ENCODE measurements around the gene ESYT2. TPM values are rescaled to one million over a fixed set of nuclear protein-coding genes. Genes with fewer than 3 reads are reported as not detected.

ESYT2 gene
- total RNA-seq, 2 donors from 2014 or later: 54.4 to 73.3 TPM

DNA sequence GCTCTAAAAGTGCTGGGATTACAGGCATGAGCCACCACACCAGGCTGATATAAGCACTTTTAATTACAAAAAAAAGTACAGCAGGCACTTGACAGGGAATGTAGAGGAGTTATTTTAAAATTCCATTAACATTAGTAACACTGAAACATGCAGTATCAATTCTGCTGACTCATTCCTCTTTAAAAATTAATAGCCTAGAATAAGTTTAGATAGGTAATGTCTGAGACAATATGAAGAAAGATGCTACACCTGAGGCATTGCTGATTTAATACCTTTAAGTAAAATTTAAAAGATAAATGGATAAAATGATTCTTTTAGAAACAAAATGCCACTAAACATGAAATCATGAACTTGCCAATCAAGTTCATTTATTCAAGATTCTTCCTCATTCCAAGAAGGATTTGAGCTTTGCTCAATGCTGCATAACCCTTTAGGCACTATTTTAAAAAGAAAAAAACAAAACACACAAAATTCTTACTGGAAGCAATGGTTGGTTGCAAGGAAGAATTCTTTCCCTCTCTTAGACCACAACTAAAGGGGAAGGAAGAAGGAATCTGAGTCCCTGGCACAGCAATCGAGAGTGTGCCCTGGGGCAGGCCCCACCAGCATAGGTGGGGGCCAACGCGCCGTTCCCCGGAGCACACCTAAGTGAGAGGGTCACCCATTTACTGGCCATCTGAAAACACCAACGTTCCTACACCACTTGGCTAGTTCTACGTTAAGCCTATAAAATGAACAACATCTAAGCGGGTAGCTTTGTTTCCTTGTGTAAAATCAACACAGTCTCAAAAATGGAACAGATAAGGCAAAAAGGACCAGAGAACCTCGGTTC, 26.6 kb downstream of the ESYT2 start:
- Mint-ChIP-seq H3K27ac (peak overlapping the region; percentile 81), H3K36me3 (peaks cover 6 to 28% of the 10 kb centered on the region in 2 donors), H3K9me3 (no peaks in the 10 kb centered on the region)
- no peak for DNase-seq (ENCODE audit: low spot score in 2 of 2)
- ATAC-seq: no peak

DNA sequence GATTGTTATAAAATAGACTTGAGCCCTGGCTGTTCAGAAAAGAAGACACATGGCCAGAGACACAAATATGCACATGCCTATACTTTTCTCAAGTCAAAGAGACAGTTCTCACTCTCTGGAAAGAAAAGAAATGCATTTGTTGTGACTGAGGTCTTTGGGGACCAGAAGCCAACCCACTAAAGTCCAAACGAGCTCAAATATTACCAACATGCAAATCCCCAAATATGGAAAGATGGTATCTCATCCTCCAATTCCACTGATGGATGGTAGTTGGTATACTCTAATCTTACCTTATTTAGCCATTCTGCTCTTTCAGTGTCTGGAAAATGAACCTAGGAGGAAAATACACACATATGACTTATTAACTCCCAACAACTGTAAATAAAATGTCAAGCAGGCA, 30.6 kb downstream of the ESYT2 start:
- Mint-ChIP-seq H3K36me3 (peaks cover 6 to 11% of the 10 kb centered on the region in 2 donors), H3K27ac (no peak overlapping the region), H3K9me3 (no peaks in the 10 kb centered on the region)
- DNase-seq (ENCODE audit: low spot score in 2 of 2) (no peak), ATAC-seq (no peak)

DNA sequence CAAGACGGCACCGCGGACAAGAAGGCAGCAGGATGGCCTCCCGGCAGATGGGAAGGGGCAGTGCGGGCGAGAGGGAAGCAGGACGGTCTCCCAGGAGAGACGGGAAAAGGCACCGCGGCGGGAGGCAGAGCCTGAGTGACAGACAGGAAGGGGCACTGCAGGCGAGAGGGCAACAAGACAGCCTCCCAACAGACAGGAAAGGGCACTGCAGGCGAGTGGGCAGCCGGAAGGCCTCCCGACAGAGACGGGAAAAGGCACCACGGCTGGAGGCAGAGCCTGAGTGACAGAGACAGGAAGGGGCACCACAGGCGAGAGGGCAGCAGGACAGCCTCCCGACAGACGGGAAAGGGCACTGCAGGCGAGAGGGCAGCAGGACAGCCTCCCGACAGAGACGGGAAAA, 32.6 kb downstream of the ESYT2 start:
- Mint-ChIP-seq H3K9me3 (no peaks in the 10 kb centered on the region), H3K36me3 (peaks cover 6 to 11% of the 10 kb centered on the region in 2 donors), H3K27ac (peak overlapping the region; percentile 21 to 77)
- DNase-seq (ENCODE audit: low spot score in 2 of 2) (no peak), ATAC-seq (no peak)

- Mint-ChIP-seq H3K9me3 (no peaks in the 10 kb centered on the region), H3K36me3 (peaks cover 11 to 14% of the 10 kb centered on the region in 2 donors), H3K27ac (peak overlapping the region in 1 of 2 donors; percentile 22)
- ATAC-seq (no peak), DNase-seq (ENCODE audit: low spot score in 2 of 2) (no peak)
These were observed 34.0 kb downstream of the ESYT2 start for GRCh38 chr7:158795272-158795671.

DNA sequence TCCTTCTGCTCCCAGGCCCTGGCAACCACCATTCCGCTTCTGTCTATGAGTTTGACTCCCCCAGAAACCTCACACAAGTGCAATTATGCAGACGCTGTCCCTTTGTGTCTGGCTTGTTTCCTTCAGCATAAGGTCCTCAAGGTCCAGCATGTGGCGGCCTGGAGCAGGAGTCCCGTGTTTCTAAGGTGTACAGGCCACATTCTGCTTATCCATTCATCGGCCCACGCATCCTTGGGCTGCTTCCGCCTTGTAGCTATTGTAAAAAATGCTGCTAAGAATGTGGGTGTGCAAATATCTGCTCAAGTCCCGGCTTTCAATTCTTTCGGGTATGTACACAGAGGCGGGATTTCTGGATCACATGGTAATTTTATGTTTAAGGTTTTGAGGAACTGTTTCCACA, 38.2 kb downstream of the ESYT2 start:
- no peak for DNase-seq (ENCODE audit: low spot score in 2 of 2)
- Mint-ChIP-seq H3K27ac (peak overlapping the region in 1 of 2 donors; percentile 82), H3K36me3 (peaks cover 6 to 15% of the 10 kb centered on the region in 2 donors), H3K9me3 (no peaks in the 10 kb centered on the region)
- ATAC-seq: no peak

- Mint-ChIP-seq H3K9me3 (no peaks in the 10 kb centered on the region), H3K27ac (no peak overlapping the region), H3K36me3 (peaks cover 6 to 15% of the 10 kb centered on the region in 2 donors)
- DNase-seq (ENCODE audit: low spot score in 2 of 2) (no peak), ATAC-seq (no peak)
These were observed 39.5 kb downstream of the ESYT2 start for GRCh38 chr7:158789842-158790241.

DNA sequence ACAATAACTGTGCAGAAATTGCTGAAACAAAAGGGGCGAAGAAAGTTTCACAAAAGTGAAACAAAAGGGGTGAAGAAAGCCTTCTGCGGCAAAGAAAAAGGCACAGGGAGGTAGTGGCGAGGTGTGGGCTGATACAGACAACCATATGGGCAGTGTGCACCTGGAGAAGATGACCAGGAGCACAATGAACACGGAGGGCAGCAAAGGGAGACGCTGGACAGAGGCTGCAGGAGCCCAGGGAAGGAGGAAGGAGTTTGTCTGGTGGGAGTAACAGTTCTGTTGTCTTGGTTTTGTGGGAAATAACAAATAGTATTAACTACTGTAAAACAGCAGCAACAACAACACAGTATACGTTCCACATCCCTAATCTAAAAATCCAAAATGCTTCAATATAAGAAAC, 42.4 kb downstream of the ESYT2 start:
- H3K36me3 Mint-ChIP-seq: peaks cover 0 to 15% of the 10 kb centered on the region in 2 donors
- H3K27ac Mint-ChIP-seq: peak overlapping the region in 1 of 2 donors; percentile 6
- ATAC-seq: no peak
- DNase-seq (ENCODE audit: low spot score in 2 of 2): no peak
- no peaks in the 10 kb centered on the region for H3K9me3 Mint-ChIP-seq

DNA sequence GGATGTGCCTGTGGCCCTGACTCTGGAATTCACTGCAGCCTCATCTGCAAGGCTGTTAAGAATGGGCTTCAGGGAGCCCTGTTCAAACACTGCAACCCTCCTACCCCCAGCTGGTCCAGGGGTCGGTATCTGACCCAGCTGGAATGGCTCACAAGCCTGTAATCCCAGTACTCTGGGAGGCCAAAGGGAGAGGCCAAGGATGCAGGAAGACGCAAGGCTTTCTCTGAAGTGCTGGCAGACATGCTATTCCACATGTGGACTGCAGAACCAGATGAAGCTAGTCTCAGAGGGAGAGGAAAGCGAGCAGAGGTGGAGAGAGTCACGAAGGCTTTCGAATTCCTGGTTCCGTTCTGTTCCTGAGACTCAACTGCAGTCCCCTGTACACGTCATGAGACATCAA, 45.0 kb downstream of the ESYT2 start:
- DNase-seq (ENCODE audit: low spot score in 2 of 2) (no peak), ATAC-seq (peak; percentile 25 to 26)
- no peak overlapping the region for H3K27ac Mint-ChIP-seq
- H3K36me3 Mint-ChIP-seq: peaks cover 0 to under 1% of the 10 kb centered on the region in 2 donors
- H3K9me3 Mint-ChIP-seq: no peaks in the 10 kb centered on the region

DNA sequence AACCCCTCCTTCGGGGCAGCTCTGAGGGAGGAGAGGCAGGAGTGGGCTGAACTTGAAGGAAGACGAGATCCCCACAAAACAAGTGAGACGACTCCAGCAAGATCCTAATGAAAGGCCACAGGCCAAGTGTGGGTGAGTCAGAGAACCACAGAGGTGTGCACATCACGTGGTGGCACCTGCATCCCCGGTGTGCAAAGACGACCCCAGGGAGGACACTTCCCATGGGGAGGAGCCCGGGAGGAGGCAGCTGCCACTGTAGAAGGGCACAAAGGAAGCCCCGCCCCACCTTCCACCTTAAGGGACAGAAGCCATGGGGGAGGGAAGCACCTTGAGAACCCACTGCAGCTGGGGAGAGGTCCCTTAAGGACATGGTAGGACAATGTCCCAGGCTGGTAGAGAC, 45.7 kb downstream of the ESYT2 start:
- peak; percentile 49 to 53 for ATAC-seq
- Mint-ChIP-seq H3K9me3 (no peaks in the 10 kb centered on the region), H3K36me3 (peaks cover 0 to 5% of the 10 kb centered on the region in 2 donors), H3K27ac (no peak overlapping the region)
- no peak for DNase-seq (ENCODE audit: low spot score in 2 of 2)

GRCh38 chr7:158782761-158783401, 46.4 kb downstream of the ESYT2 start:
- Mint-ChIP-seq H3K36me3 (peaks cover 0 to 7% of the 10 kb centered on the region in 2 donors), H3K27ac (no peak overlapping the region), H3K9me3 (no peaks in the 10 kb centered on the region)
- ATAC-seq (peak in 1 of 2 donors; percentile 36), DNase-seq (ENCODE audit: low spot score in 2 of 2) (no peak)

- Mint-ChIP-seq H3K36me3 (peaks cover 6 to 15% of the 10 kb centered on the region in 2 donors), H3K27ac (no peak overlapping the region), H3K9me3 (peaks cover 0 to 5% of the 10 kb centered on the region in 2 donors)
- DNase-seq (ENCODE audit: low spot score in 2 of 2): no peak
- ATAC-seq: no peak
These were observed 47.2 kb downstream of the ESYT2 start for GRCh38 chr7:158781974-158782664.

DNA sequence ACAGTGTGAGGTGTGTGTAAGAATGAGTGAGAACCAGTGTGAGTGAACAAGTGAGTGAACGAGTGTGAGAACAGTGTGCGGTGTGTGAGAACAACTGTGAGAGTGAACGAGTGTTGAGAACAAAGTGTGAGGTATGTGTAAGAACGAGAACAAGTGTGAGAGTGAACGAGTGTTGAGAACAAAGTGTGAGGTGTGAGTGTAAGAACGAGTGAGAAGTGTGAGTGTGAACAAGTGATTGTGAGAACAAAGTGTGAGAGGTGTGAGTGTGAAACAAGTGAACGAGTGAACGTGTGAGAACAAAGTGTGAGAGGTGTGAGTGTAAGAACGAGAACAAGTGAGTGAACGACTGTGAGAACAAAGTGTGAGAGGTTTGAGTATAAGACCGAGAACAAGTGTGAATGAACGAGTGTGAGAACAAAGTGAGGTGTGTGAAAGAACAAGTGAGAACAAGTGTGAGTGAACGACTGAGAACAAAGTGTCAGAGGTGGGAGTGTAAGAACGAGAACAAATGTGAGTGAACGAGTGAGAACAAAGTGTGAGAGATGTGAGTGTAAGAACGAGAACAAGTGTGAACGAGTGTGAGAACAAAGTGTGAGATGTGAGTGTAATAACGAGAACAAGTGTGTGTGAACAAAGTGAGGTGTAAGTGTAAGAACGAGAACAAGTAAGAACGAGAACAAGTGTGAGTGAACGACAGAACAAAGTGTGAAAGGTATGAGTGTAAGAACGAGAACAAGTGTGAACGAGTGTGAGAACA, 47.9 kb downstream of the ESYT2 start:
- no peak overlapping the region for H3K27ac Mint-ChIP-seq
- peaks cover 6 to 19% of the 10 kb centered on the region in 2 donors for H3K36me3 Mint-ChIP-seq
- DNase-seq (ENCODE audit: low spot score in 2 of 2) (no peak), ATAC-seq (no peak)
- peaks cover 0 to 5% of the 10 kb centered on the region in 2 donors for H3K9me3 Mint-ChIP-seq

DNA sequence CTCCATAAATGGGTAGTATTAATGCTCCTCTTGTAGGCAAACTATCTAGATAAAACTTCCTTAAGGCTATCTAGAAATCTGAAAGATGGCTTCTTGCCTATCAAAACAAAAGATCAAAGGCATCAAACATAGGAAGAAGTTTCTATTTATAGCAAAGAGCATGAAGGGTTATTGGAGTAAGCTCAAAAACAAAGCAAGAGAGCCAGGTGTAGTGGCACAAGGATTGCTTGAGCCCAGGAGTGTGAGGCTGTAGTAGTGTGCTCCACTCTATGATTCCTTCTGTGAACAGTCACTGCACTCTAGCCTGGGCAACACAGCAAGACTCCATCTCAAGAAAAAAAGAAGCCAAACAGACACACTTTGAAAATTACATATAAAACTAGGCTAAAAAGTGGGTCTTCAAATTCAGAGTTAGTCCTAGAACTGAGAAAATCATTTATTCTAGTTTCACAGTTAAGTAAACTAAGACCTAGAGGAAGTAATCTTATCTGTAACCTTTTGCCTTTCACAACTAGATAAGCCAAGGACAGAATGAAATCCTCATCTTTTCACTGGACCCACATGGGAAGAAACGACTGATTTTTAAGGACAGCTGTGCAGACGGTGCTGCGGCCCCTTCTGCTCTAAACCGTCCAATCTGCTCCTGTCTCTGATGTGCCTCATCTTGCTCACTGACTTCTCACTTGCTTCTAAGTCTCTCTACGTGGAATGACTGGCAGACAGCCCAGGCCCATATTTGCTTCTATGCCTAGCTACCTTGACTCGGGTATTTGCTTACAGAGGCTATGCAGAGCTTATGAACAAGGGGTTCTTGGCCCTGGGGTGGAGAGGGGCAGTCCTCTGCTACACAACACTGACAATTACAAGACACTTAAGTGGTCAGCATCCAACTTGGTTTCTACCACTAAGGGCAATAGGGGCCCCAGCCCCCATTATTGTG, 50.0 kb downstream of the ESYT2 start:
- H3K9me3 Mint-ChIP-seq: peaks cover 0 to 5% of the 10 kb centered on the region in 2 donors
- H3K27ac Mint-ChIP-seq: peak overlapping the region in 1 of 2 donors; percentile 67
- ATAC-seq (peak in 1 of 2 donors; percentile 13), DNase-seq (ENCODE audit: low spot score in 2 of 2) (no peak)
- peaks cover 6 to 25% of the 10 kb centered on the region in 2 donors for H3K36me3 Mint-ChIP-seq

DNA sequence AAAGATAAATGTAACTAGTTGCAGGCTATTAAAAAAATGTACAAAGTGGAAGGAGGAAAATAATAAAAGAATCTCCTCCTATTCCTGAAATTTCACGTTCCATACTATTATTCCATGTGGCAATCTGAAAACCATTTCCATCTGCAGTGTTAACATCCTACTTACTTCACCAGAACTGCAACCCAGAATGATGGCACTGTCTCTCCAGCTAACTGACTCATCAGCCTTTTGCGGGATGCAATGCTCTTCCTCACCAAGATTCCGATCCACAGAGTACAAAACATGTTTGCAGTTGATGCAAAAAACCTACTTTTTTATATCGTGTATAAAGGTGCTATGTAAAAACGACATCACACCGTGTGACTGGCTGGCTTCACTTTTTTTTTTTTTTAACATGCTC, 50.8 kb downstream of the ESYT2 start:
- no peak for ATAC-seq
- DNase-seq (ENCODE audit: low spot score in 2 of 2): no peak
- peaks cover 0 to 5% of the 10 kb centered on the region in 2 donors for H3K9me3 Mint-ChIP-seq
- peaks cover 6 to 25% of the 10 kb centered on the region in 2 donors for H3K36me3 Mint-ChIP-seq
- no peak overlapping the region for H3K27ac Mint-ChIP-seq

- H3K9me3 Mint-ChIP-seq: peaks cover 0 to 5% of the 10 kb centered on the region in 2 donors
- H3K36me3 Mint-ChIP-seq: peaks cover 6 to 30% of the 10 kb centered on the region in 2 donors
- H3K27ac Mint-ChIP-seq: no peak overlapping the region
- DNase-seq (ENCODE audit: low spot score in 2 of 2) (no peak), ATAC-seq (no peak)
These were observed 51.5 kb downstream of the ESYT2 start for GRCh38 chr7:158777793-158778192.

Data from activated naive CD4-positive, alpha-beta T cell treated with anti-CD3 and anti-CD28 coated beads, Interleukin-2, amount 50 U/mL, for 72 hours (primary cell).